ENCODE data around the gene PDIA5. TPM values are rescaled to one million over a fixed set of nuclear protein-coding genes. Genes with fewer than 3 reads are reported as not detected.

The PDIA5 gene
- total and polyA plus RNA-seq, 2 of the 4 experiments (the other 2 are of a cell fraction): 19.4 to 42.0 TPM

GRCh38 chr3:123020709-123021108, 46.1 kb upstream of the PDIA5 start:
- no peak for ATAC-seq (ENCODE audit: low read depth)
- BruUV-seq (replicated peaks): no TSS peak

More at GRCh38 chr3:123020709-123021108, 46.1 kb upstream of the PDIA5 start:
- H4K8ac ChIP-seq (ENCODE audit: low read depth in 2 of 2, low read length in 2 of 2): no peak overlapping the region
- H3K23ac ChIP-seq (ENCODE audit: low read depth, low read length): no peak overlapping the region
- no peak overlapping the region for H2BK20ac ChIP-seq (ENCODE audit: low read depth, low read length)
- intact Hi-C loops (cut with micrococcal nuclease): loop anchor here (10.0 kb wide), 1 partner anchor 456 kb away; the partner anchor contains the start of genes DTX3L and PARP9
- H3K4me3 ChIP-seq (ENCODE audit: insufficient read depth, low read depth, low read length): no peak overlapping the region
- H2BK15ac ChIP-seq (ENCODE audit: low read depth, low read length): no peak overlapping the region
- dilution Hi-C loops (cut with HindIII; ENCODE audit: low sequenced_read_pairs, unreplicated experiment): no loop called here
- no peak overlapping the region for H3K27ac ChIP-seq (ENCODE audit: insufficient read depth, low read length)
- ChIA-PET POLR2A (ENCODE audit: unreplicated experiment) (no interaction called here), CTCF (interaction anchor here (1.2 kb wide), 1 partner anchor 69 kb away, joined by 3 read pairs; no protein-coding TSS in a partner anchor)
- no peak overlapping the region for H3K4ac ChIP-seq (ENCODE audit: low read depth, low read length)
- H4K20me1 ChIP-seq (ENCODE audit: insufficient read depth, low read length): no peaks in the 10 kb centered on the region
- TF ChIP-seq MAFK (IDR thresholded peaks at IDR 0.05; ENCODE audit: low read depth, low read length): no peak
- no peak for TF ChIP-seq CTCF (conservative IDR thresholded peaks at IDR 0.05; ENCODE audit: low read depth, low read length)
- TF ChIP-seq CEBPB (IDR thresholded peaks at IDR 0.05; ENCODE audit: low read depth, low read length): no peak
- TF ChIP-seq MAZ (IDR thresholded peaks at IDR 0.05; ENCODE audit: borderline replicate concordance, low read depth, low read length): no peak
- no peak for TF ChIP-seq RAD21 (IDR thresholded peaks at IDR 0.05; ENCODE audit: low read length)
- TF ChIP-seq RFX5 (IDR thresholded peaks at IDR 0.05; ENCODE audit: low read depth, low read length): no peak
- no peak for TF ChIP-seq NFE2L2 (IDR thresholded peaks at IDR 0.05; ENCODE audit: low read depth, low read length)
- TF ChIP-seq CHD1 (IDR thresholded peaks at IDR 0.05; ENCODE audit: low read depth, low read length): no peak
- no peak for TF ChIP-seq RCOR1 (IDR thresholded peaks at IDR 0.05; ENCODE audit: insufficient replicate concordance, low read length)
- no peak for TF ChIP-seq MXI1 (IDR thresholded peaks at IDR 0.05; ENCODE audit: borderline replicate concordance, low read depth, low read length)
- H2AFZ ChIP-seq (replicated peaks; ENCODE audit: low read length, poor library complexity): no peak overlapping the region
- H2AK9ac ChIP-seq (replicated peaks; ENCODE audit: low read depth, low read length, poor library complexity): no peak overlapping the region
- in situ Hi-C loops (cut with MboI; ENCODE audit: low sequenced_read_pairs): loop anchor here (10.0 kb wide), 1 partner anchor 76 kb away; no protein-coding TSS in a partner anchor
- no peak overlapping the region for H2BK120ac ChIP-seq (ENCODE audit: low read depth, low read length)
- WGBS, 2 experiments (ENCODE audit: extremely low coverage in 2 of 2, insufficient read length in 1 of 2): no CpG with 5 or more reads among the region's 3 CpGs
- H4K5ac ChIP-seq (ENCODE audit: low read depth, low read length): no peak overlapping the region
- H3K27me3 ChIP-seq (ENCODE audit: control insufficient read depth, insufficient read depth, low read length): peaks cover 83% of the 10 kb centered on the region
- H3K56ac ChIP-seq (ENCODE audit: extremely low read depth, insufficient read depth, low read length): no peak overlapping the region
- no peak overlapping the region for H4K91ac ChIP-seq (ENCODE audit: insufficient read depth, low read depth, low read length)
- no peaks in the 10 kb centered on the region for H3K79me1 ChIP-seq (ENCODE audit: low read depth in 1 of 2, low read length in 2 of 2)
- H3K9ac ChIP-seq (ENCODE audit: low read depth, low read length): no peak overlapping the region
- no peak overlapping the region for H3K4me2 ChIP-seq (ENCODE audit: low read depth, low read length)
- no peak overlapping the region for H2AK5ac ChIP-seq (ENCODE audit: low read depth, low read length)
- H3K18ac ChIP-seq (ENCODE audit: low read depth, low read length): no peak overlapping the region
- no peak for DNase-seq
- no peaks in the 10 kb centered on the region for H3K9me1 ChIP-seq (ENCODE audit: insufficient read depth, low read length)
- no peak overlapping the region for H3K14ac ChIP-seq (replicated peaks; ENCODE audit: low read depth, low read length)
- no peaks in the 10 kb centered on the region for H3K4me1 ChIP-seq (ENCODE audit: control insufficient read depth, insufficient read depth, low read length)
- no peak overlapping the region for H2BK5ac ChIP-seq (ENCODE audit: low read depth, low read length, poor library complexity, severe bottlenecking)
- H3K36me3 ChIP-seq (ENCODE audit: control insufficient read depth, insufficient read depth, low read length): no peaks in the 10 kb centered on the region
- 0 out of 2 replicates have a peak, but pooled peaks cover 2% of the 10 kb centered on the region for H3K9me3 ChIP-seq (ENCODE audit: control insufficient read depth, insufficient read depth, low read length)
